Measurements from ENCODE around the gene MPZL2.

- TF ChIP-seq REST (IDR thresholded peaks at IDR 0.05; ENCODE audit: borderline replicate concordance in 1 of 2, low read depth in 1 of 2, low read length in 2 of 2) (no peak), TARDBP (CRISPR knock-in tag; IDR thresholded peaks at IDR 0.05) (no peak), KAT7 (CRISPR knock-in tag; IDR thresholded peaks at IDR 0.05; ENCODE audit: borderline replicate concordance) (no peak), ZFP36 (IDR thresholded peaks at IDR 0.05; ENCODE audit: borderline replicate concordance, low read depth, low read length, partially characterized antibody) (no peak), DPF2 (CRISPR knock-in tag; IDR thresholded peaks at IDR 0.05; ENCODE audit: borderline replicate concordance, low read depth) (no peak), TCF12 (IDR thresholded peaks at IDR 0.05) (no peak), TCF12 (CRISPR knock-in tag; IDR thresholded peaks at IDR 0.05) (no peak), ZNF510 (CRISPR knock-in tag; IDR thresholded peaks at IDR 0.05; ENCODE audit: low read depth) (no peak), ZNF841 (CRISPR knock-in tag; IDR thresholded peaks at IDR 0.05; ENCODE audit: borderline replicate concordance) (no peak)
- TF ChIP-seq, protein P1, sequence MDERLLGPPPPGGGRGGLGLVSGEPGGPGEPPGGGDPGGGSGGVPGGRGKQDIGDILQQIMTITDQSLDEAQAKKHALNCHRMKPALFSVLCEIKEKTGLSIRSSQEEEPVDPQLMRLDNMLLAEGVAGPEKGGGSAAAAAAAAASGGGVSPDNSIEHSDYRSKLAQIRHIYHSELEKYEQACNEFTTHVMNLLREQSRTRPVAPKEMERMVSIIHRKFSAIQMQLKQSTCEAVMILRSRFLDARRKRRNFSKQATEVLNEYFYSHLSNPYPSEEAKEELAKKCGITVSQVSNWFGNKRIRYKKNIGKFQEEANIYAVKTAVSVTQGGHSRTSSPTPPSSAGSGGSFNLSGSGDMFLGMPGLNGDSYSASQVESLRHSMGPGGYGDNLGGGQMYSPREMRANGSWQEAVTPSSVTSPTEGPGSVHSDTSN (CRISPR knock-in tag; IDR thresholded peaks at IDR 0.05): no peak
- TF ChIP-seq, protein P2, sequence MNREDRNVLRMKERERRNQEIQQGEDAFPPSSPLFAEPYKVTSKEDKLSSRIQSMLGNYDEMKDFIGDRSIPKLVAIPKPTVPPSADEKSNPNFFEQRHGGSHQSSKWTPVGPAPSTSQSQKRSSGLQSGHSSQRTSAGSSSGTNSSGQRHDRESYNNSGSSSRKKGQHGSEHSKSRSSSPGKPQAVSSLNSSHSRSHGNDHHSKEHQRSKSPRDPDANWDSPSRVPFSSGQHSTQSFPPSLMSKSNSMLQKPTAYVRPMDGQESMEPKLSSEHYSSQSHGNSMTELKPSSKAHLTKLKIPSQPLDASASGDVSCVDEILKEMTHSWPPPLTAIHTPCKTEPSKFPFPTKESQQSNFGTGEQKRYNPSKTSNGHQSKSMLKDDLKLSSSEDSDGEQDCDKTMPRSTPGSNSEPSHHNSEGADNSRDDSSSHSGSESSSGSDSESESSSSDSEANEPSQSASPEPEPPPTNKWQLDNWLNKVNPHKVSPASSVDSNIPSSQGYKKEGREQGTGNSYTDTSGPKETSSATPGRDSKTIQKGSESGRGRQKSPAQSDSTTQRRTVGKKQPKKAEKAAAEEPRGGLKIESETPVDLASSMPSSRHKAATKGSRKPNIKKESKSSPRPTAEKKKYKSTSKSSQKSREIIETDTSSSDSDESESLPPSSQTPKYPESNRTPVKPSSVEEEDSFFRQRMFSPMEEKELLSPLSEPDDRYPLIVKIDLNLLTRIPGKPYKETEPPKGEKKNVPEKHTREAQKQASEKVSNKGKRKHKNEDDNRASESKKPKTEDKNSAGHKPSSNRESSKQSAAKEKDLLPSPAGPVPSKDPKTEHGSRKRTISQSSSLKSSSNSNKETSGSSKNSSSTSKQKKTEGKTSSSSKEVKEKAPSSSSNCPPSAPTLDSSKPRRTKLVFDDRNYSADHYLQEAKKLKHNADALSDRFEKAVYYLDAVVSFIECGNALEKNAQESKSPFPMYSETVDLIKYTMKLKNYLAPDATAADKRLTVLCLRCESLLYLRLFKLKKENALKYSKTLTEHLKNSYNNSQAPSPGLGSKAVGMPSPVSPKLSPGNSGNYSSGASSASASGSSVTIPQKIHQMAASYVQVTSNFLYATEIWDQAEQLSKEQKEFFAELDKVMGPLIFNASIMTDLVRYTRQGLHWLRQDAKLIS (CRISPR knock-in tag; IDR thresholded peaks at IDR 0.05): no peak
Measured at GRCh38 chr11:118210323-118210722, 53.8 kb downstream of the MPZL2 start.
